HG03060 (cell line): ENCODE data around the gene ARL14EP.

ENCODE experiments used
- ATAC-seq: cut with Tn5 transposase; IDR thresholded peaks from one replicate; pipeline ENCODE4 v1.9.1; 2021; ENCODE audit warnings: low read depth, moderate number of reproducible peaks; ENCODE audit not compliant: unreplicated experiment

The ARL14EP gene

GRCh38 chr11:30368394-30368793 lies 45.5 kb downstream of the ARL14EP start:
- ATAC-seq, result no peak

GRCh38 chr11:30370164-30370563 lies 47.3 kb downstream of the ARL14EP start:
- no peak for ATAC-seq

DNA sequence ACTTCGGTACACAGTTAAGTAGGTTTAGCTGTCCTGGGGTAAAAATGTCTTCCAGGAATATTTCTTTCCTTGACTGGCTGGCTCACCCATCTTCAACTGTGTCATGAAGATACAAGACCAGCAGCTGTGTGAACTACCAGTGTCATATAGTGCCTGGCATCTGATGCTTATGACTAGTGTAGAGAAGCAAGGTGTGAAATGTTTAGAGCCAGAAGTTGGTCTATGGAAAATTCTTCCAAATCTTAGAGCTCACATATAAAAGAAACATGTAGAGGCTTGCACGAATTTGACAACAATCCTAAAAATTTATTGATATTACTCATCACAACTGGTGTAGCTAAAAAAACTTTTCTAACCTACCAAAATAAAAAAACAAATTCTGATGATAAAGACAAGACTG lies 54.4 kb downstream of the ARL14EP start:
- ATAC-seq, result no peak

DNA sequence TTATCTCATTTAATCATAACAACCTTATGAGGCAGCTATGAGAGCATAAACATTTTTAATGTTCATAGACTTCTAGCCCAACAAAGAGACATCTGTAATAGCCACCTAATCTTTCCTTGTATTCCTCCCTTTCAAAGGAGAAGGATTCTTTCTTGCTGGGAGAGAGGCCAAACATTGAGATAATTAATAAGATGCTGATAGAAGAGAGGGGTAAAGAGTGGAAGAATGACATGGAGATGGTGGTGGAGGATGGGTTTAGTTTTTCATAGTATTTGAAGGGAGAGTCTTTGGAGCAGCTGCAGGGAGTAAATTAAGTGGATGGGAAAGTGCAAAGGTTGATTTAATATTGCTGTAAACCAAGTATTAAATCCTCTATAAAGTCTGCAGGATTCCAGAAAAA lies 57.9 kb downstream of the ARL14EP start:
- ATAC-seq, result no peak

DNA sequence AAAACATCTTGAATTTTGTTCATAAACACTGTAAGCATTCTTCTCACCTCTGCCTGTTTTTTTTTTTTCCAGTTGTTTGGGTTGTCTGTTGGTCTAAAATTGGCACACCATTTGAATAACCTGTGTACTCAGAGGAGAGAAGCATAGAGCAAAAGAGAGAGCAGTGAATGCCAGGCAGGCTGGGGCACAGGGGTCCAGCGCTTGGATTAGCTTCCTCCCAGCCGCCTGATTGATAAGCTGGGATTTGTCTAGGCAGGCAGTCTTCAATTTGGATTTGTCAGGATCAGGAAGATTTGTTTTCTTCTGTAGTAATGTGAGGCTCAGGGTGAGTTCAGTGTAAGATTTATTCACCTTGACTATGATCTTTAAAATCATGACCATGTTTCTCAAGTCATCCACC lies 59.0 kb downstream of the ARL14EP start:
- ATAC-seq, result no peak
